ENCODE results near the gene FAM118B. TPM values are rescaled to one million over a fixed set of nuclear protein-coding genes. Genes with fewer than 3 reads are reported as not detected.

FAM118B gene
- total and polyA plus RNA-seq, 2 donors (not counting 1 experiment from before 2014, with no cell fraction given): 21.0 to 30.3 TPM

DNA sequence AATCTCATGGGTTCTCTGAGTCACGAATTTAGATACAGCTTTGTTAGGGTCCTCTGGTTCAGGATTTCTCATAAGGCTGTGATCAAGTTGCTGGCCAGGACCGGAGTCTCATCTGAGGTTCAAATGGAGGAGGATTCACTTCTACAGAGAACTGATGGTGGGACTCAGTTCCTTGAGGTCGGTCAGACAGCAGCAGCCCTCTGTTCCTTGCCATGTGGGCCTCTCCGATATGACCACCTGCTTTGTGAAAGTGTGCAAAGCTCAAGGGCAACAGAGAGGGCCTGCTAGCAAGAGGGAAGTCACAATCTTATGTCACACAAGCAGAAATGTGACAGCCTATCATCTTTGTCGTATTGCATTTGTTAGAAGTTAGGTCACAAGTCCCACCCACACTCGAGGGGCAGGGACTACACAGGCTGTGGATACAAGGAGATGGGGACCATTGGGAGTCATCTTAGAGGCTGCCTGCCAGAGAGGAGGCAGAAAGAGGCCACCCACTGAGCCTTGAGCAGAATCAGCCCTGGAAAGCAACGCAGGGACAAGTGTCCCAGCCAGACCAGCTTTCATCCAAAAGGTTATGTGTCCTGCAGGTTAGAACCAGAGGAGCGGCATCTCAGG is 34.6 kb upstream of the FAM118B start:
- Histone ChIP-seq H2AFZ (ENCODE audit: low read length) (no peak overlapping the region), H3K4me1 (ENCODE audit: control insufficient read depth, extremely low read depth, insufficient read depth, low read length) (no peaks in the 10 kb centered on the region), H3K4me3 (replicated peaks in 1 of 4; ENCODE audit: control extremely low read depth in 1 of 4, insufficient read depth in 1 of 4, low read depth in 3 of 4, low read length in 4 of 4) (no peak overlapping the region), H3K36me3 (ENCODE audit: control insufficient read depth, insufficient read depth, low read length) (no peaks in the 10 kb centered on the region), H3K27me3 (ENCODE audit: control insufficient read depth, insufficient read depth, low read length) (no peaks in the 10 kb centered on the region), H3K27ac (ENCODE audit: insufficient read depth, low read length) (no peak overlapping the region), H3K9ac (ENCODE audit: insufficient read depth, low read length) (no peak overlapping the region), H3K9me3 (ENCODE audit: control insufficient read depth, insufficient read depth, low read depth, low read length) (no peaks in the 10 kb centered on the region), H3K79me2 (ENCODE audit: control insufficient read depth, insufficient read depth, low read length) (no peaks in the 10 kb centered on the region), H4K20me1 (ENCODE audit: control insufficient read depth, extremely low read depth, insufficient read depth, low read length) (no peaks in the 10 kb centered on the region), H3K4me2 (ENCODE audit: extremely low read depth, insufficient read depth, low read length) (no peak overlapping the region)
- TF ChIP-seq EZH2 (IDR thresholded peaks at IDR 0.05; ENCODE audit: low read length, missing control alignments): no peak
- TF ChIP-seq, protein P1, sequence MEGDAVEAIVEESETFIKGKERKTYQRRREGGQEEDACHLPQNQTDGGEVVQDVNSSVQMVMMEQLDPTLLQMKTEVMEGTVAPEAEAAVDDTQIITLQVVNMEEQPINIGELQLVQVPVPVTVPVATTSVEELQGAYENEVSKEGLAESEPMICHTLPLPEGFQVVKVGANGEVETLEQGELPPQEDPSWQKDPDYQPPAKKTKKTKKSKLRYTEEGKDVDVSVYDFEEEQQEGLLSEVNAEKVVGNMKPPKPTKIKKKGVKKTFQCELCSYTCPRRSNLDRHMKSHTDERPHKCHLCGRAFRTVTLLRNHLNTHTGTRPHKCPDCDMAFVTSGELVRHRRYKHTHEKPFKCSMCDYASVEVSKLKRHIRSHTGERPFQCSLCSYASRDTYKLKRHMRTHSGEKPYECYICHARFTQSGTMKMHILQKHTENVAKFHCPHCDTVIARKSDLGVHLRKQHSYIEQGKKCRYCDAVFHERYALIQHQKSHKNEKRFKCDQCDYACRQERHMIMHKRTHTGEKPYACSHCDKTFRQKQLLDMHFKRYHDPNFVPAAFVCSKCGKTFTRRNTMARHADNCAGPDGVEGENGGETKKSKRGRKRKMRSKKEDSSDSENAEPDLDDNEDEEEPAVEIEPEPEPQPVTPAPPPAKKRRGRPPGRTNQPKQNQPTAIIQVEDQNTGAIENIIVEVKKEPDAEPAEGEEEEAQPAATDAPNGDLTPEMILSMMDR (conservative IDR thresholded peaks at IDR 0.05 in 1 of 2, IDR thresholded peaks at IDR 0.05 in 1 of 2; ENCODE audit: low read depth in 1 of 2, low read length in 2 of 2): no peak
- no peak for DNase-seq (ENCODE audit: low read depth in 2 of 2)

DNA sequence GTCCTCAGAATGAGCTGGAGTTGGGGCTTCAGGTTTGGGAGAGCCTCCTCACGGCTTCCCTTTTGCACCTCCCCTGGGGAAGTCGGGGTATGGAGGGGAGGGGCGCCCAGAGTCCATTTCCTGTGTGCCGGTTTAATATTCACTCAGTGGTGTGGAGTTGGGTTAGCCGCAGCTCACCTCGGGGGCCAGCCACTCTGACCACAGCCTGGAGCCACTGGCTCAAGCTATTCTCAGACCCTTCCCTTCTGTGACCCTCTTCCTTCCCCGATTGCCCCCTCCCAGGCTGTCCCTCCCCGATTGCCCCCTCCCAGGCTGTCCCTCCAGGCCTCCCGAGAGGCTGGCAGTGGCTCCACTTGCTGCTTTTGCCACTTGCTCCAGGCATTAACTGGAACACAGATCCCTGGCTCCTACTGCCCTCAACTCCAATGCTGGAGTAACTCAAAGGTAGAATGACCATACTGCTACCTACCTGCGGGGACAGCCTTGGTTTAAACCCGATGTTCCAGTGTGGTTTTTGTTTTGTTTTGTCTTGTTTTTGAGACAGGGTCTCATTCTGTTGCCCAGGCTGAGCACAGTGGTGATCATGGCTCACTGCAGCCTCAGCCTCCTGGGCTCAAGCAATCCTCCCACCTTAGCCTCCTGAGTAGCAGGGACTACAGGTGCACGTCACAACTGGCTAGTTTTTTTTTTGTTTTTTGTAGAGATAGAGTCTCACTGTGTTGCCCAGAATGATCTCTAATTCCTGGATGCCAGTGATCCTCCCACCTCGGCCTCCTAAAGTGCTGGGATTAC is 29.4 kb upstream of the FAM118B start:
- Histone ChIP-seq H4K20me1 (ENCODE audit: control insufficient read depth, extremely low read depth, insufficient read depth, low read length) (no peaks in the 10 kb centered on the region), H3K36me3 (ENCODE audit: control insufficient read depth, insufficient read depth, low read length) (no peaks in the 10 kb centered on the region), H3K4me1 (ENCODE audit: control insufficient read depth, extremely low read depth, insufficient read depth, low read length) (no peaks in the 10 kb centered on the region), H3K27ac (ENCODE audit: insufficient read depth, low read length) (no peak overlapping the region), H3K79me2 (ENCODE audit: control insufficient read depth, insufficient read depth, low read length) (no peaks in the 10 kb centered on the region), H3K4me3 (replicated peaks in 1 of 4; ENCODE audit: control extremely low read depth in 1 of 4, insufficient read depth in 1 of 4, low read depth in 3 of 4, low read length in 4 of 4) (no peak overlapping the region), H3K27me3 (ENCODE audit: control insufficient read depth, insufficient read depth, low read length) (no peaks in the 10 kb centered on the region), H3K9ac (ENCODE audit: insufficient read depth, low read length) (no peak overlapping the region), H2AFZ (ENCODE audit: low read length) (no peak overlapping the region), H3K9me3 (ENCODE audit: control insufficient read depth, insufficient read depth, low read depth, low read length) (no peaks in the 10 kb centered on the region), H3K4me2 (ENCODE audit: extremely low read depth, insufficient read depth, low read length) (no peak overlapping the region)
- TF ChIP-seq EZH2 (IDR thresholded peaks at IDR 0.05; ENCODE audit: low read length, missing control alignments): no peak
- TF ChIP-seq, protein P1 (conservative IDR thresholded peaks at IDR 0.05 in 1 of 2, IDR thresholded peaks at IDR 0.05 in 1 of 2; ENCODE audit: low read depth in 1 of 2, low read length in 2 of 2): no peak
- DNase-seq (ENCODE audit: low read depth in 2 of 2): no peak

GRCh38 chr11:126182787-126183445 is 28.7 kb upstream of the FAM118B start:
- Histone ChIP-seq H3K4me1 (ENCODE audit: control insufficient read depth, extremely low read depth, insufficient read depth, low read length) (no peaks in the 10 kb centered on the region), H2AFZ (ENCODE audit: low read length) (no peak overlapping the region)

More at GRCh38 chr11:126182787-126183445, 28.7 kb upstream of the FAM118B start:
- Histone ChIP-seq H3K9me3 (ENCODE audit: control insufficient read depth, insufficient read depth, low read depth, low read length) (no peaks in the 10 kb centered on the region), H3K9ac (ENCODE audit: insufficient read depth, low read length) (no peak overlapping the region), H3K4me3 (replicated peaks in 1 of 4; ENCODE audit: control extremely low read depth in 1 of 4, insufficient read depth in 1 of 4, low read depth in 3 of 4, low read length in 4 of 4) (no peak overlapping the region), H3K27ac (ENCODE audit: insufficient read depth, low read length) (no peak overlapping the region), H3K27me3 (ENCODE audit: control insufficient read depth, insufficient read depth, low read length) (no peaks in the 10 kb centered on the region), H3K36me3 (ENCODE audit: control insufficient read depth, insufficient read depth, low read length) (no peaks in the 10 kb centered on the region), H4K20me1 (ENCODE audit: control insufficient read depth, extremely low read depth, insufficient read depth, low read length) (no peaks in the 10 kb centered on the region), H3K4me2 (ENCODE audit: extremely low read depth, insufficient read depth, low read length) (no peak overlapping the region), H3K79me2 (ENCODE audit: control insufficient read depth, insufficient read depth, low read length) (no peaks in the 10 kb centered on the region)
- DNase-seq (ENCODE audit: low read depth in 2 of 2): no peak
- TF ChIP-seq EZH2 (IDR thresholded peaks at IDR 0.05; ENCODE audit: low read length, missing control alignments): no peak
- TF ChIP-seq, protein P1 (conservative IDR thresholded peaks at IDR 0.05 in 1 of 2, IDR thresholded peaks at IDR 0.05 in 1 of 2; ENCODE audit: low read depth in 1 of 2, low read length in 2 of 2): no peak
